H1 (cell line): ENCODE results near the gene ZSWIM2. TPM values are rescaled to one million over a fixed set of nuclear protein-coding genes. Genes with fewer than 3 reads are reported as not detected.

Source experiments
- EP300 ChIP-seq, 2 experiments: IDR thresholded peaks; 1 replicate in 1 of 2; 2 replicates in 1 of 2; pipeline ENCODE4 v1.6.1; 2011 to 2012; ENCODE audit warnings: low read depth in 2 of 2, low read length in 2 of 2, mild to moderate bottlenecking in 2 of 2, borderline replicate concordance in 1 of 2, inconsistent platforms in 1 of 2, moderate library complexity in 1 of 2
- EZH2 ChIP-seq: fragments of 200-600 bp; sonication (generic); IDR thresholded peaks from 2 replicates; pipeline ENCODE4 v1.7.1; 2012; ENCODE audit warnings: low read depth, mild to moderate bottlenecking, moderate library complexity, low read length, inconsistent platforms; ENCODE audit not compliant: severe bottlenecking
- GTF2F1 ChIP-seq: IDR thresholded peaks from 2 replicates; pipeline ENCODE4 v1.6.1; 2012; ENCODE audit warnings: low read depth, low read length, improper control_type of control experiment, borderline replicate concordance
- JUND ChIP-seq: IDR thresholded peaks from 2 replicates; pipeline ENCODE4 v1.6.1; 2011; ENCODE audit warnings: mild to moderate bottlenecking, improper control_type of control experiment, low read length
- NANOG ChIP-seq: IDR thresholded peaks from 2 replicates; pipeline ENCODE4 v1.6.1; 2011; ENCODE audit warnings: low read length, low read depth, mild to moderate bottlenecking, inconsistent platforms; ENCODE audit not compliant: insufficient read depth, poor library complexity, severe bottlenecking
- NRF1 ChIP-seq: IDR thresholded peaks from 2 replicates; pipeline ENCODE4 v1.6.1; 2011; ENCODE audit warnings: mild to moderate bottlenecking, low read depth, low read length, improper control_type of control experiment
- RFX5 ChIP-seq: IDR thresholded peaks from 2 replicates; pipeline ENCODE4 v1.6.1; 2011; ENCODE audit warnings: low read depth, low read length, improper control_type of control experiment, borderline replicate concordance
- SIRT6 ChIP-seq: IDR thresholded peaks from one replicate; pipeline ENCODE4 v1.7.1; 2012; ENCODE audit warnings: low read length, inconsistent platforms
- SP2 ChIP-seq: IDR thresholded peaks from 2 replicates; pipeline ENCODE4 v1.6.1; 2012; ENCODE audit warnings: mild to moderate bottlenecking, low read length, inconsistent platforms
- polyA plus RNA-seq, 7 experiments: library from polyadenylated mRNA; depleted of rRNA in 3 of 7; stranded (reverse) in 5 of 7; unstranded in 2 of 7; fragments of >200 nt in 5 of 7; fragments of 200-250 nt in 2 of 7; gene quantifications; 1 replicate in 5 of 7; 2 replicates in 1 of 7; 4 replicates in 1 of 7; pipeline versions ENCODE4 v1.2.1 to v1.2.3, GENCODE V29; 2011 to 2013; ENCODE audit warnings: missing spikeins in 2 of 7, mixed read lengths in 2 of 7
- total RNA-seq: library from RNA; stranded (reverse); fragmentation: NEBNext Ultra II Directional; extraction: Animal tissue kit (Norgen Biotek cat#: 25700); gene quantifications from 2 replicates; pipeline ENCODE4 v1.2.1, GENCODE V29; 2021
- TF ChIP-seq, protein P1 (sequence below): IDR thresholded peaks from 2 replicates; pipeline ENCODE4 v1.6.1; 2011; ENCODE audit warnings: low read depth, mild to moderate bottlenecking, low read length; ENCODE audit not compliant: insufficient read depth

The ZSWIM2 gene
- total and polyA plus RNA-seq, 2 of the 8 experiments (the other 6 are each of a cell fraction or from before 2014, with no cell fraction given), result not detected

DNA sequence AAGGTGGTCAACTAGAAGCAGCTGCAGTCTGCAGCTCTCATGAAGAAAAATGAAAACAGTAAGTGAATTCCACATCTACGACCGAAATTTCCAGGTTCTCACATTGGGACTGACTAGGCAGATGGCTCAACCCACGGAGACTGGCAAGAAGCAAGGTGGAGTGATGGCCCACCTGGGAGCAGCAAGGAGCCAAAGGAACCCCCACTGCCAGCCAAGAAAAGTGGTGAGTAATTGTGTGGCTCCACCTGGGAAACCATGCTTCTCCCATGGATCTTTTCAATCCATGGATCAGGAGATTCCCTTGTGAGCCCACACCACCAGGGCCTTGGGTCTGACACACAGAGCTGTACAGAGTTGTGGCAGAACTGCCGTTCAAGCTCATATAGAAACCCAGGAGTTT is 64.0 kb downstream of the ZSWIM2 start (continued):
- TF ChIP-seq SP2 (no peak), EZH2 (no peak), NANOG (no peak), GTF2F1 (no peak), RFX5 (no peak), JUND (no peak), EP300 (IDR thresholded peaks at IDR 0.05; ENCODE audit: borderline replicate concordance in 1 of 2, low read depth in 2 of 2, low read length in 2 of 2) (no peak), SIRT6 (no peak), NRF1 (no peak)
- TF ChIP-seq, protein P1, sequence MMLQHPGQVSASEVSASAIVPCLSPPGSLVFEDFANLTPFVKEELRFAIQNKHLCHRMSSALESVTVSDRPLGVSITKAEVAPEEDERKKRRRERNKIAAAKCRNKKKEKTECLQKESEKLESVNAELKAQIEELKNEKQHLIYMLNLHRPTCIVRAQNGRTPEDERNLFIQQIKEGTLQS, result no peak
- TF ChIP-seq, all 59 proteins: peak for 0
